Astrocyte of the cerebellum (primary cell): Measurements from ENCODE around the gene MAN2B2.

ENCODE experiments used
- DNase-seq: peaks from one replicate; pipeline ENCODE4 v3.0.0-alpha.2; 2011; ENCODE audit warnings: low read depth
- H3K4me3 ChIP-seq: 2 replicates; pipeline ENCODE4 v1.5.1; 2011; ENCODE audit warnings: mild to moderate bottlenecking, low read depth, low read length, moderate library complexity
- CTCF ChIP-seq: IDR thresholded peaks from 2 replicates; pipeline ENCODE4 v1.5.1; 2012; ENCODE audit warnings: low read length, low read depth, moderate library complexity, mild to moderate bottlenecking; ENCODE audit errors: missing control alignments
- in situ Hi-C: cut with HindIII; loops from 2 replicates; pipeline ENCODE4 v1.10.0; 2017; ENCODE audit warnings: low sequenced_read_pairs

The MAN2B2 gene

GRCh38 chr4:6534618-6535328 lies 40.2 kb upstream of the MAN2B2 start:
- in situ Hi-C loops = no loop called here
- no peak for DNase-seq
- TF ChIP-seq CTCF = no peak
- no peak overlapping the region for H3K4me3 ChIP-seq

- DNase-seq = no peak
- H3K4me3 ChIP-seq = no peak overlapping the region
- TF ChIP-seq CTCF = no peak
- in situ Hi-C loops = no loop called here
Observed at GRCh38 chr4:6535329-6535692, 39.7 kb upstream of the MAN2B2 start.

GRCh38 chr4:6535706-6536105 lies 39.3 kb upstream of the MAN2B2 start:
- TF ChIP-seq CTCF = no peak
- in situ Hi-C loops = no loop called here
- no peak for DNase-seq
- H3K4me3 ChIP-seq = no peak overlapping the region

GRCh38 chr4:6538111-6538510 lies 36.9 kb upstream of the MAN2B2 start:
- no peak for TF ChIP-seq CTCF
- in situ Hi-C loops = no loop called here
- DNase-seq = no peak
- no peak overlapping the region for H3K4me3 ChIP-seq

GRCh38 chr4:6538575-6538974 lies 36.4 kb upstream of the MAN2B2 start:
- in situ Hi-C loops = no loop called here
- no peak for DNase-seq
- TF ChIP-seq CTCF = no peak
- H3K4me3 ChIP-seq = no peak overlapping the region

- in situ Hi-C loops = no loop called here
- H3K4me3 ChIP-seq = no peak overlapping the region
- no peak for DNase-seq
- TF ChIP-seq CTCF = no peak
Observed at GRCh38 chr4:6539009-6539764, 35.8 kb upstream of the MAN2B2 start.
